ENCODE results near the gene EGFL7. TPM values are rescaled to one million over a fixed set of nuclear protein-coding genes. Genes with fewer than 3 reads are reported as not detected.

EGFL7 gene
- total RNA-seq, 3 donors from 2014 or later: 15.9 to 43.4 (median 18.9) TPM

GRCh38 chr9:136721339-136722092 is 58.8 kb downstream of the EGFL7 start:
- H3K4me3 ChIP-seq: no peak overlapping the region
- no peak for TF ChIP-seq CTCF (IDR thresholded peaks at IDR 0.05)
- ATAC-seq: peak; percentile 3
- intact Hi-C loops (cut with DNase I, micrococcal nuclease): no loop called here
- no peaks in the 10 kb centered on the region for H3K36me3 ChIP-seq (ENCODE audit: low read depth)
- H3K4me1 ChIP-seq (ENCODE audit: low read depth): peaks cover 12% of the 10 kb centered on the region
- no peaks in the 10 kb centered on the region for H3K9me3 ChIP-seq
- no peak for DNase-seq

Small RNA genes within 50 kb of the gene (microRNA-seq; reads per million reads assigned to microRNA genes)
- 81,666 reads per million, percentile 100 among the genes with 10 or more reads in this experiment for gene MIR126

Other genes with a start within 250 kb of the EGFL7 start
- 10 to 100 TPM in 1 of 3 donors, 1 to 10 TPM in 2; 9.5 to 14.4 (median 9.6) TPM for gene INPP5E, start 223.1 kb upstream of the EGFL7 start, total RNA-seq
- gene SEC16A, start 179.9 kb upstream of the EGFL7 start, total RNA-seq: 10 to 100 TPM; 60.0 to 69.5 (median 69.3) TPM
- gene NOTCH1, start 116.9 kb upstream of the EGFL7 start, total RNA-seq: 100 to 1,000 TPM in 1 of 3 donors, 10 to 100 TPM in 2; 59.0 to 101 (median 72.6) TPM
- 100 to 1,000 TPM; 113 to 296 (median 152) TPM for gene AGPAT2, start 24.5 kb downstream of the EGFL7 start, total RNA-seq
- gene DIPK1B, start 49.7 kb downstream of the EGFL7 start, total RNA-seq: 1 to 10 TPM; 1.0 to 10.0 (median 2.9) TPM
- 1 to 10 TPM in 2 of 3 donors, under 1 TPM in 1; 0.12 to 5.1 (median 2.7) TPM for gene LCN10, start 80.0 kb downstream of the EGFL7 start, total RNA-seq
- 1 to 10 TPM; 1.0 to 8.5 (median 4.7) TPM for gene LCN6, start 85.6 kb downstream of the EGFL7 start, total RNA-seq
- not detected for gene LCN8, start 95.3 kb downstream of the EGFL7 start, total RNA-seq
- gene LCN15, start 101.6 kb downstream of the EGFL7 start, total RNA-seq: 10 to 100 TPM in 1 of 3 donors, 1 to 10 TPM in 2; 1.6 to 17.2 (median 3.7) TPM
- 100 to 1,000 TPM; 110 to 373 (median 127) TPM for gene TMEM141, start 128.4 kb downstream of the EGFL7 start, total RNA-seq
- gene CCDC183, start 133.4 kb downstream of the EGFL7 start, total RNA-seq: 10 to 100 TPM in 1 of 3 donors, 1 to 10 TPM in 2; 4.0 to 38.0 (median 7.0) TPM
- 100 to 1,000 TPM in 2 of 3 donors, 10 to 100 TPM in 1; 92.1 to 142 (median 112) TPM for gene RABL6, start 145.0 kb downstream of the EGFL7 start, total RNA-seq
- 10 to 100 TPM in 2 of 3 donors, 1 to 10 TPM in 1; 7.4 to 21.6 (median 16.4) TPM for gene AJM1, start 179.6 kb downstream of the EGFL7 start, total RNA-seq
- gene PHPT1, start 186.5 kb downstream of the EGFL7 start, total RNA-seq: 100 to 1,000 TPM in 2 of 3 donors, 10 to 100 TPM in 1; 96.4 to 163 (median 102) TPM
- 10 to 100 TPM; 15.4 to 43.8 (median 18.5) TPM for gene MAMDC4, start 189.4 kb downstream of the EGFL7 start, total RNA-seq
- gene EDF1, start 203.4 kb downstream of the EGFL7 start, total RNA-seq: 100 to 1,000 TPM; 311 to 445 (median 397) TPM
- 10 to 100 TPM; 19.6 to 28.2 (median 21.1) TPM for gene TRAF2, start 223.6 kb downstream of the EGFL7 start, total RNA-seq

Data from mucosa of descending colon (tissue), 3 donors.